Muscle of arm (tissue), 12 donors: ENCODE data around the gene KIF5A. TPM values are rescaled to one million over a fixed set of nuclear protein-coding genes. Genes with fewer than 3 reads are reported as not detected.

Experiments used
- DNase-seq: peaks from one replicate; pipeline ENCODE4 v3.0.0-alpha.2; 2013
- polyA plus RNA-seq, 12 donors: library from polyadenylated mRNA; unstranded; fragments of 120-200 nt; gene quantifications; one replicate each; pipeline ENCODE4 v1.2.1, GENCODE V29; 2013; ENCODE audit not compliant: insufficient read length in 12 of 12

KIF5A gene
- polyA plus RNA-seq, 12 donors = 0.04 to 5.2 (median 0.21) TPM; not detected in 1

DNA sequence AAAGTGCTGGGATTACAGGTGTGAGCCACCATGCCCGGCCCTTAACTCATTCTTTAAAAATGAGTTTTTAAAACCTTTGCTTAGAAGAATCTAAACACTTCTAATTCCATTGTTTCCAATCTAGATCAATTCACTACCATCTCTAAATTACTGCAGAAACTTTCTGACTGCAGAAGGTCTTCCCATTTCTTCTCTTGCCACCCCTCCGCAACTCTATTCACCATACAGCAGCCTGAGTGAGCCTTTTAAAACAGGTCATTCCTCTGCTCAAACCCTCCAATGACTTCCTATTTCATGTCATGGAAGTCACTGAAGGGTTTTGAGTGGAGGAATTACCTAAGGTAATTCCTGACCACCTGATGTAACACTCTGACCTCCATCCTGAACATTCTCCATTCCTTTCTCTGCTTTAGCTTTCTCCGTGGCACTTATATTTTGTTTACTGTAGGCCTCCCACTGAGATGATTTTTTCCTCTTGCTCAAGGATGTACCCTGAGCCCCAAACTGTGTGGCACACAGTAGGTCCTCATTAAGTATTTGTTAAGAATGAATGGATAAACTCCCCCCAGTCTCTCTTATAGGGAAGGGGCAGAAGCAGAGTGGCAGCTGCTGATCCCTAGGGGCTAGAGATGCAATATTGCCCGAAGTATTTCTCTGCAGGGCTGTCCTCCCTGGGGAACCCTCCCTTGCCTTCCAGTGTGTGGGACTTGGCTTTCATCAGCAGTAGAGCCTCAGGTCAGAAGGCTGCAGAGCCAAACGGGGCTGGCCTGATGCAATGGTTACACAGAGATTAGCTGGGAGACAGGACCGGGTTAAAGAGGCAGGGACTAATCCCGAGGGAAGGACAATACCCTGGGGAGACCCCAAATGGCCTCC is 30.7 kb upstream of the KIF5A start:
- no peak for DNase-seq

- no peak for DNase-seq
These were observed 30.1 kb upstream of the KIF5A start for GRCh38 chr12:57519796-57520052.

DNA sequence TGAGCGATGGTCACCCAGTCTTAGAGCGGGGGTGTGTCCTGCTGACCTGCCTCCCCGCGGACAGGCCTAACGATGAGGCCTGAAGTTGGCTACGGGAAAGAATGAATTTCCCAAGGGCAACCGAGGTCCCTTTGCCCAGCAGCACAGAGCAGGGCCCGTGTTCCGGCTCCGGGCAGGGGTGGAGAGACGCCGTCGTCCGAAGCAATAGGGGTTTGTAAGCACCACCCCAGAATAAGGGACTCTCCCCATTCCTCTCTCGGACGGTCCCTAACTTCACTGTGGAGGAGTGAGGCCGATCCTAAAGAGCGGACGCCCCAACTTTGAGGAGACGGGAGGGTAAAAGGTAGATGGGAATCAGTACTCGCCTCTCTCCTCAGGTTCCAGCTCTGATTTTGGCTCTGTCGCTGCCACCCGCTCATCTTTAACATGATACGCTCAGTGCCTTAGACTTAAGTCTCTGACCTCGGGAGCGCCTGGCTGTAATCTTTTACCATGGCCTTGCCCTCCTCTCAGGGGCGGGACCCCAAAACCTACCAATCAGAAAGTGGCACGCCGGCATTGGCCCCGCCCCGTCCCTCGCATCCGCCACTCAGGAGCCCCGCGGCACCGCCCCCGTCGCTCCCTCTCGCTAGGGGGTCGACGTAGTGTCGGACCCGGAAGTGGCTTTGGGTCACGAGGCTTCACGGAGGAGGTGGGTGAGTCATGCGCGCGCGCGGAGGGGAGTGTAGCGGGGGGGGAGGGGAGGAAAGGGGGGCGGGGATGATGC is 29.6 kb upstream of the KIF5A start, which contains the start of gene DDIT3:
Gene DDIT3, minus strand, starts transcription at position 462 of the 766 bp plus-strand sequence. CDS start 3,108 bp downstream, outside the sequence.
- peak; percentile 98 for DNase-seq

DNA sequence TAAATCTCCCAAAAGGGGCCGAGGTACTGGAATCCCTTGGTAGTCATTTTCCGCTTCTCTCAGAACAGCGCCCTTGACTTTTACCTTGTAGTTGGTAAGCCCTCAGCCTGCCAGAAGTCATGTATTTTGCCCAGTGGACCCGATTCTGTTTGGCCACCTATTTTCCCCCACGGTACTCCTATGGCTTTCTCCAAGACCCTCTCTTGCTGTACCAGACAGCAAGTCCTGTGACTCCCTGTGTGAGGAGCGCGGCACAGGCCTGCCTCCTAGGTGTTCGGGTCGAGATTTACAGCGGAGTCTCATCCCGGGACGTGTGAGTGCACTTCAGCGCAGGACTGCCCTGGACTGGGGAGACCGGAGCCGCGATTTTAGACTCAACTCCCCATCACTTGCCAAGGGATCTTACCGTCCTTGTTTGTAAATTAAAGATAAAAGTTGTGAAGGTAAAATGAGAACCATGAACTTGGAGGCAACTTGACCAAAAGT is 28.3 kb upstream of the KIF5A start:
- DNase-seq = no peak

DNA sequence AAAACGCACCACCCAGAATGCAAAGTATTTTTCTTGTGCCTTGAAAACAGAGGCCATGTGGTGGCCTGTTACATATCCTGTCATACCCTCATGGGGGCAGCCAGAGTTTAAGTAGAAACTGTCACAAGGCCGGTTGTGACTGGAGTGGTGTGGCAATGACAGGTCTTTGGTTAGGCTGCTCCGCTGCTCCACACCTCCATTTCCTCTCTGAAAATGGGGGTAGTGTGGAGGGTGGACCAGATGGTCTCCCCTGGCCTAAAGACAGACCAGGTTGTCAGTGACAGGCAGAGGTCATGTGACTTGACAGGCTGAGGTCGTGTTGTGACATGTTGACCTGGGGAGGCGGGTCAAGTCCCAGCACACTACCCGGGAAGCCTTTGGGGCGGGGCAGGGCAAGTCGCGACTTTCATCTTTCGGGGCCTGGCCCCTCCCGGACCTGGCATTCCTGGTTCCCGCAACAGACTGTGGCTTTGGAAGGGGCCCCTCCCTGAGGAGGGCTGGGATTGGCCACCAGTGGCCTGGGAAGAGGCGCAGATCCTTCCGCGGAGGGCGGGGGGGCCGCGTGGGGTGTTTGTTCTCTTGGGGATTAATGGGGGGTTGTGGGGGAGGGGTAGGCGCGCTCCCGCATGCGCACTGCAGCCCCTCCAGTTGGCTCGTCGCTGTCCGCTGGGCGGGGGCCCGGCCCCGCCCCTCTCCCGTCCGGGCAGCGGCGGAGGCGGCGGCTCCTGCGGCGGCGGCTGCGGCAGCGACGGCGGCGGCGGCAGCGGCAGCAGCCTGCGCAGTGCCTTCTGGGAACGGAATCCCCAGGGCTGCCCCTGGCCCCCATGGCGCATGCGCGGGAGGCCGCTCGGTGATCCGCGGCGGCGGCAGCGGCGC is 27.6 kb upstream of the KIF5A start, which contains the start of gene MBD6:
Gene MBD6, plus strand, starts transcription at position 814 of the 876 bp plus-strand sequence. CDS start 1,480 bp downstream, outside the sequence.
- DNase-seq = peak; percentile 87

DNA sequence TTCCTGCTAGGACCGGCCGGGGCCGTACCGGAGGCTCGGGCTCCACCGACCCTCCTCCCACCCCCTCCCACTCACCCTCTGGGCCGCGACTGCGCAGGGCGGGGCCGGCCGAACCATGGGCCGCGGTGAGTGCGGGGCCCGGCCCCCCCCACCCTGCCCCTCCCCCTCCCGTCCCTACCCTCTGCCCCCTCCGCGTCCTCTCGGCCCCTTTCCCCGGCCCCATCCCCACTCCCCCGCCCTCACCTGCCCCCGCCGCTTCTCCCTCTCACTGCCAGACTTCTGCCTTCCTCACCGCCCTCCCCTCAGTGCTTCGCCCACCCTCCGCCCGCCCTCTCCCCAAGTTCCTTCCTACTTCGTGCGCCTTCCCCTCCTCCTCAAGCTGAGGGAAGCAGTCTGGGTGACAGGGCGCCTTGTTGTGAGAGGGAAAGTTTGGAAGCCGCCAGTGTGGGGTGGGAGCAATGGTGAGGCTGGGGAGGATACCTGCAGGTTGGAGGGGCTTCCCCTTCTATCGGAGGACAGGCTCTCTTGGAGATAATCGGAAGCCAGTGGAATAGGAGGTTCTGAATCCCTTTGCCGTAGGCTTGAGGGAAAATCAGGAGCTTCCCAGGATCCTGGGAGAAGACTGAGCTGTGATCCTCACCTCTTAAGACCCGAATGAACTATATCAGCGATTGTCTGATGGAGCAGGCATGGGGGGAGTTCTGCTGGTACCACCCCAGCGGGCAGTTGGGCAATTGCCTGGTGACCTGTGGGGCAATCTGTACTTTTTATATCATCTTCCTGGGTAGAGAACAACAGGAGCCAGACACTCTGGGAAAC is 26.7 kb upstream of the KIF5A start:
- DNase-seq = peak; percentile 74

DNA sequence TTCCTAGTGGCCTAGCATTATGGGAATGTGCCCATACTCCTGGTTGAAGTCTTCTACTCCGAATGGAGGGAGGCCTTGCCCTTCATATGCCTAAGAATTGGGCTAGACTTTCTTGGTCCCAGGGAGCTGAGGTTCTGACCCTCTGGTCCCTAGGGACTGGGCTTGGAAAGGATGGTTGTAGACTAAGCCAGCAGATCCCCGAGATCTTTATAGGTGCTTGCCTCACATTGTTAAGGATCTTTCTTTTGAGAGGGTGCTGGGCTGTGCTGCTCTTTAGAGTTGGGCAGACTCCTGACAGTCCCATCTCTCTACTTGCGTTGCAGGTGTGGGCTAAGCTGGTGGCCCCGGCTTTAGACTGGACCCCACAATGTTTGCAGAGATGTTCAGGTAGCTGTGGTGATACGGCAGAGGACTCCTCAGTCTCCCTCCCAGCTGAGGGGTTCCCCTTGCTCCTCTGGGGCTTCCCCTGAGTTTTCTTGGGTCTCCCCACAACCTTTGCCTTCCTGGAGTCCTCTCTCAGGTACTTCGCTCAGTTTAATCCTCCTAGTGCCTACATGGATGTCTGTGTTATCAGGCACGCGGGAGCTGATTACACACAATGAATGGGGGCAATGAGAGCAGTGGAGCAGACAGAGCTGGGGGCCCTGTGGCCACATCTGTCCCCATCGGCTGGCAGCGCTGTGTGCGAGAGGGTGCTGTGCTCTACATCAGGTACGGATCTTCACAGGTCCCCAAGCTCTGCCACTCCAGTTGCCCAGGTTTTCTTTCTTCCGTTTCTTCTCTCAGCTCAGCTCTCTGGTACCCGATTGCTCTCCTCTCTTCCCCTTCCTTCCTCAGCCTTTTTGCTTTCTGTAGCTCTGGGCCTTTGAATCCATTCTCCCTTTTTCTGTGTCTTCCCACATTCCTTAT is 25.9 kb upstream of the KIF5A start:
- DNase-seq = no peak

DNA sequence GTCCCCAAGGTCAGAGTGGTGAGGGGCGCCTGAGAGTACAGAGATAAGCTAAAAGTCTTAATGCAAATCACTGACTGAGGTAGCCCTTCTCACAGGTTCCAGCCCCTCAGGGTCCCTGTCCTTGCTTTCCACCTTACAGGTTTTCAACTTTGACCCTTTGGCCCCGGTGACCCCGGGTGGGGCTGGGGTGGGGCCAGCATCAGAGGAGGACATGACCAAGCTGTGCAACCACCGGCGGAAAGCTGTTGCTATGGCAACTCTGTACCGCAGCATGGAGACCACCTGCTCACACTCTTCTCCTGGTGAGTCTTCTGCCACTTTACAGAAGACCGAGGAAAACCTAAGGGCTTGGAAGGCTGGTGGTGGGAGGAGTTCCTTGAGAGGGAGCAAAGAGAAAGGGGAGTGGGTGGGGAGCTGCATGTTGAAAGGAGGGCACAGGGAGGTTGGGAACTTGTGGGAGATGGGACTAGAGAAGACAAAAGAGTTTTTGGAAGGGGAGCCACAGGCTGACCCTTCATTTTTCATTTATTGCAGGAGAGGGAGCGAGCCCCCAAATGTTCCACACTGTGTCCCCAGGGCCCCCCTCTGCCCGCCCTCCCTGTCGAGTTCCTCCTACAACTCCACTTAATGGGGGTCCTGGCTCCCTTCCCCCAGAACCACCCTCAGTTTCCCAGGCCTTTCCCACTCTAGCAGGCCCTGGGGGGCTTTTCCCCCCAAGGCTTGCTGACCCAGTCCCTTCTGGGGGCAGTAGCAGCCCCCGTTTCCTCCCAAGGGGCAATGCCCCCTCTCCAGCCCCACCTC is 24.8 kb upstream of the KIF5A start:
- DNase-seq = no peak

DNA sequence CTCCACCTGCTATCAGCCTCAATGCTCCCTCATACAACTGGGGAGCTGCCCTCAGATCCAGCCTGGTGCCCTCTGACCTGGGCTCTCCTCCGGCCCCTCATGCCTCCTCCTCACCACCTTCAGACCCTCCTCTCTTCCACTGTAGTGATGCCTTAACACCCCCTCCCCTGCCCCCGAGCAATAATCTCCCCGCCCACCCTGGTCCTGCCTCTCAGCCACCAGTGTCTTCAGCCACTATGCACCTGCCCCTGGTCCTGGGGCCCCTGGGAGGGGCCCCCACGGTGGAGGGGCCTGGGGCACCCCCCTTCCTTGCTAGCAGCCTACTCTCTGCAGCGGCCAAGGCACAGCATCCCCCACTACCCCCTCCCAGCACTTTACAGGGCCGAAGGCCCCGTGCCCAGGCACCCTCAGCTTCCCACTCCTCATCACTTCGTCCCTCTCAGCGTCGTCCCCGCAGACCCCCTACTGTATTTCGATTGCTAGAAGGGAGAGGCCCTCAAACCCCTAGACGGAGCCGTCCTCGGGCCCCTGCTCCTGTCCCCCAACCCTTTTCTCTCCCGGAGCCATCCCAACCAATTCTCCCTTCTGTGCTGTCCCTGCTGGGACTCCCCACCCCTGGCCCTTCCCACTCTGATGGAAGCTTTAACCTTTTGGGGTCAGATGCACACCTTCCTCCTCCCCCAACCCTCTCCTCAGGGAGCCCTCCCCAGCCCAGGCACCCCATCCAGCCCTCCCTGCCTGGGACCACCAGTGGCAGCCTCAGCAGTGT is 24.0 kb upstream of the KIF5A start:
- DNase-seq = no peak

- DNase-seq = no peak
These were observed 23.2 kb upstream of the KIF5A start for GRCh38 chr12:57526477-57527126.

GRCh38 chr12:57527184-57527583 is 22.7 kb upstream of the KIF5A start:
- DNase-seq = no peak

DNA sequence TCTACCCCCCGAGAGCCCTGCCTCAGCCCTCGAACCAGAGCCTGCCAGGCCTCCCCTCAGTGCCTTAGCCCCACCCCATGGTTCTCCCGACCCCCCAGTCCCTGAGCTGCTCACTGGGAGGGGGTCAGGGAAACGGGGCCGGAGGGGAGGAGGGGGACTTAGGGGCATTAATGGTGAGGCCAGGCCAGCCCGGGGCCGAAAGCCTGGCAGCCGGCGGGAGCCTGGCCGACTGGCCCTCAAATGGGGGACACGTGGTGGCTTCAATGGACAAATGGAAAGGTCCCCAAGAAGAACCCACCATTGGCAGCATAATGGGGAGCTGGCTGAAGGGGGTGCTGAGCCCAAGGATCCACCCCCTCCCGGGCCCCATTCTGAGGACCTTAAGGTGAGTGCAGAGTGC is 21.7 kb upstream of the KIF5A start:
- DNase-seq = no peak

GRCh38 chr12:57528831-57529555 is 20.9 kb upstream of the KIF5A start:
- no peak for DNase-seq

- no peak for DNase-seq
These were observed 20.0 kb upstream of the KIF5A start for GRCh38 chr12:57529831-57530230.

DNA sequence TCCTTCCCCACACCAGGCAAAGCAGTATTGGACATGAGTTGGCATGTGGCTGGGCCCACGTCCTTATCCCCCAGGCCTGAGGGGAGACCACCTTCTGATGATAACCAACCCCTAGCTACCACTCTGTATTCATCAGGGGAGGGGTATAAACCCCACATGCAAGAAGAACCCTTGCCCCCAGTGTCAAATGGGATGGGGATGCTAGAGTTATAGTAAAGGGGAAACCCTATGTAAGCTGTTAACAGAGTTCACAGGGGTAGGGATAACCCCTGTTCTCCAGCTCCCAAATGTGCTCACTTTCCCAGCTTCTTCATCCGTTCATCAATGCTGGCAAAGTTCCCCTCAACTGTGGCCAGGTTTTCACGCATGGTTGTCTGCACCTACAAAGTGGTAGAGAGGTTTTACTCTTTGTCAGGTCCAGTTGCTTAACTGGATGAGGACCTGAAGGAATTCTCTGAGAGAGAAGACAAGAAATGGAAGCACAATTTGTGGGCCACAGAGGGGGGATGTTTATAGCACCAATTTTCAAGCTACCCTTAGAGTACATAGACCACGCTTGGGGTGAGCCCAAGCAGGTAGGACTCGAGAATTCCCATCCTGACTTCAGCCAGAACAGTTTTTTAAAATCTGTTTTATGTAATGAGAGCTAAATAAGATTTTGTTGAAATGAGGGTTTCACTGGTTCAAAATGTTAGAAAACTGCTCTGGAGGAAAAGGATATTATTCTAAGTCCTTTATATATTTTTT is 19.3 kb upstream of the KIF5A start:
- DNase-seq = no peak

GRCh38 chr12:57531836-57532235 is 18.0 kb upstream of the KIF5A start:
- no peak for DNase-seq
